Islet precursor cell (in vitro differentiated cells): ENCODE data around the gene TSG101.

Experiments
- DNase-seq: peaks from one replicate; pipeline ENCODE4 v3.0.0-alpha.2; 2018

The TSG101 gene, protein sequence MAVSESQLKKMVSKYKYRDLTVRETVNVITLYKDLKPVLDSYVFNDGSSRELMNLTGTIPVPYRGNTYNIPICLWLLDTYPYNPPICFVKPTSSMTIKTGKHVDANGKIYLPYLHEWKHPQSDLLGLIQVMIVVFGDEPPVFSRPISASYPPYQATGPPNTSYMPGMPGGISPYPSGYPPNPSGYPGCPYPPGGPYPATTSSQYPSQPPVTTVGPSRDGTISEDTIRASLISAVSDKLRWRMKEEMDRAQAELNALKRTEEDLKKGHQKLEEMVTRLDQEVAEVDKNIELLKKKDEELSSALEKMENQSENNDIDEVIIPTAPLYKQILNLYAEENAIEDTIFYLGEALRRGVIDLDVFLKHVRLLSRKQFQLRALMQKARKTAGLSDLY

DNA sequence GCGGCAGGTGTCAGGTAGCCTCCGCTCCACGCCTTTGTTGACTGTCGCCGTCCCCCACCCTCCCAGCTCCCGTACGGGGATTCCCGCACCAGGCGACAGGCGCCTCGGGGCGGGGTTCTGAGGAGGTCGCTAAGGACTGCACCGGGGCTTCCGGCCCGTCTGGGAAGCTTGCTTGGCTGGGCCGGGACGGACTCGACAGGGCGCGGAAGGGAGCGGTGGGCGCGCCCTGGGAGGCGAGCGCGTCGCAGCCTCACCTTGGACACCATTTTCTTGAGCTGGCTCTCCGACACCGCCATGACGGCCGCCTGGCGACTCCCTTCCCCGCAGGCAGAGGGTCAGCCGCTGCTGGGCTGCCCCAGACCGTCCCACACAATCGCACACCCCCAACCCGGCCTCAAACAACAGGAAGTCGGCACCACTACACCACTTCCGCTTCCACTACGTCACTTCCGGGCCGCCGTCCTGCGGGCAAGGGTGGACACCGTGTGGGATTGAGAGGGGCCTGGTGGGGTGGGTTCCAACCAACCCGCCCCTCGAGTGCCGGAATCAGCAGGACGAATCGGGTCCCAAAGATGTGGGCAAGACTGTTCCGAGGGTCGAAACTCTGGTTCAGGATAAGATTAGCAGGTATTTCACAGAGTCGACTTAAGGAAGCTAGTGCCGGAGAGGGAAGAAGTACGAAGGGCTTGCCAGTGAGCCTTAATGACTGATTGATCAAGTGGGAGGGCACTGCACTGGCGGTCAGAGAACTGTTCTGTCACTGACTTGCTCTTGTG, at the start of gene TSG101:
TSS of gene TSG101 (minus strand) at position 422 of the 776 bp plus-strand sequence. CDS start at position 296, 126 bp downstream.
- peak; percentile 98 for DNase-seq

DNA sequence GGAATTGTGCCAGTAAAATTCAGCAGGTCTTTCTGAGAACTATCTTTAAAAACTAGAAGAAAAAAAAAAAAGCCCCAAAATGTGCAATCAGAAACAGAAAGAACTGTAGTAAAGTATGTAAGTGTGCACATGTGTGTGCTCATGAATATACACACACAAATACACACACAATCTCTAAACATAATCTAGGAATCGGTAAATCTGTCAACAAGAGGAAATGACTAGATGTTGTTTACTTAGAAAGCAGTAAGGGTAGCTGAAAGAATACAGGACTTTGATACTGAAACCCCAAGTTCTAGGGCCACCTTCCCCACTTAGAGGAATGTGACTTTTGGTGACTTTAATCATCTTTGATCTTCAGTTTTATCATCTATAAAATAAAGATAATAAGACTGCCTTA, 48.6 kb upstream of the TSG101 start:
- no peak for DNase-seq

DNA sequence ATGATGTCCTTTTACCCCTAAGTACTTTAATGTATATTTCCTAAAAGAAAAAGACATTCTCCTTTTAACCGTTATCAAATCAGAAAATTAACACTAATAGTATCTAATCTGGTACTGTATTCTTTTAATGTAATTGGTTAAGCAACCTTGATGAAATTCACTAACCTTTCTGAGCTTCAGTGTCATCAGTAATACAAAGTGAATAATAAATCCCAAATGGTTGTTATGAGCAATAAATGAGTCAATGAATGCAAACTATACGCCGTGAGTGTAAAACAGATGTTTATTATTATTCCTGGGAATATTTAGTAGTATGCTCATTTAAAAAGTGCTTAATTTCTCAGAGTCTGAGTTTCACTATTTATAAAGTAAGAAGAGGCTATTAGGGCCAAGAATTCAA, 40.3 kb upstream of the TSG101 start:
- no peak for DNase-seq

DNA sequence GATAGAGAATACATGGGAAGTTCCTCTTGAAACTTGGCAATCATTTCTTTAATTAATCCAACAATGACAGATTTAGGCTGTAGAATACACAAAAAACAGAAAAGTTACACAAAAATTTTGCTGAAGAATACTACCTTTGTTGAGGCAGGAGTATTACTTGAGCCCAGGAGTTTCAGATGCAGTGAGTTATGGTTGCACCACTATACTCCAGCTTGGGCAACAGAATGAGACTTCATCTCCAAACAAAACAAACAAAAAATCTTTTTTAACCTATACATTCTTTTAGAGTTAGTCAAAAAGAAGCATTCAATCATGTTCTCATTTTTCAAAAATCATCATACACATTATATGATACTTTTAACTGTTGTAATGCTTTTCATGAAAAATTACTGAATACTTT, 39.7 kb upstream of the TSG101 start:
- no peak for DNase-seq

DNA sequence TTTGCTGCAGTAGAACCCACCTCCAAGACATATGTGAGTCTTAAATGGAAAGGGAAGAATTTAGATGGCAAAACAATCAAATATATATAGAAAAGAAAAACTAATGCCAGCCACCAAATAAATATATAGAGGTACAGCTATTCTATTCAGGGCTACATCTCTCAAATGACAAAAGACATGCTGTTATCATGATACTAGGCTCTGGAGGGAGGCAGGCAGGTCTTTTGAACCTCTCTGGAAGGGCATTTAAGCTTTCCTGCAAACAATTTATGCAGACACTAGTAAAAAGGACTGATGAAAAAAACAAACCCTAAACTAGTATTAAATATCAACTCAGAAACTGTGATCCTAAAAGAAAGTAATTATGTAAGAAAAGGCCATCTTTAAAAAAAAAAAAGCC, 37.4 kb upstream of the TSG101 start:
- no peak for DNase-seq

DNA sequence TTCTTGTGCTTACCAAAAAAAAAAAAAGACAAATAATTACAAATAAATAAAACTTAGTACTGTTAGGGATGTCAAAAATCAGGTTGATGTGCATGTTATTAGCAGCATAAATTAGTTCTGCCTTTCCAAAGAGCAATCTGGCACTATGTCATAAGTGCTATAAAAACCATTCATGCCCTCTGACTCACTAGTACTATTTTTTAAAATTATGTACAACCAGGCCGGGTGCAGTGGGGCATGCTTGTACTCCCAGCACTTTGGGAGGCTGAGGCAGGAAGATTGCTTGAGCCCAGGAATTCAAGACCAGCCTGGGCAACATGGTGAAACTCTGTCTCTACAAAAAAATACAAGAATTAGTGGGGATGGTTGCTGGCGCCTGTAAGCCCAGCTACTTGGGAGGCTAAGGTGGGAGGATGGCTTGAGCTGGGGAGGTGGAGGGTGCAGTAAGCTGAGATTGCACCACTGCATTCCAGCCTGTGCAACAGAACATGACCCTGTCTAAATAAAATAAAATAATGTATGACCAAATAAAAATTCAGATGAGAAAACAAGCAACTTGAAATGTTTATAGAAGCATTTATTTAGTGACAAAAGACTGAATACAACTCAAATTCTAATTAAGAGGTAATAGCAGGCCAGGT, 36.5 kb upstream of the TSG101 start:
- DNase-seq = no peak

DNA sequence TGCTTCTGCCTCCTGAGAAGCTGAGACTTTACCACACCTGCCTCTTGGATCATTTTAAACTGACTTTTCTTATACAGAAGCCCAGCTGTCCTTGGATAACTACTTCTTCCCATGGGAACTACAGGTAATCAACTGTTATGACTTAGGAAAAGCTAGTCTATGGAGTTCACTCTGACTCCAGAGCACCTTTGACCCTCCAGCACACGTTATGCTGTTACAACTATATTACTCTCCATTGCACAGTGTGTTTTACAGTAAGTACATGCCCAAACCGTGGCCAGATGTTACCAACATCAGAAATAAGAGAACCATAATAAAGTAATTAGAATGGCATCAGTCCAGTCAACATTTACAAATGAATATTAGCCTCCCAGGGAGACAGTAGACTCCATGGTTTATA, 21.3 kb upstream of the TSG101 start:
- DNase-seq = no peak

DNA sequence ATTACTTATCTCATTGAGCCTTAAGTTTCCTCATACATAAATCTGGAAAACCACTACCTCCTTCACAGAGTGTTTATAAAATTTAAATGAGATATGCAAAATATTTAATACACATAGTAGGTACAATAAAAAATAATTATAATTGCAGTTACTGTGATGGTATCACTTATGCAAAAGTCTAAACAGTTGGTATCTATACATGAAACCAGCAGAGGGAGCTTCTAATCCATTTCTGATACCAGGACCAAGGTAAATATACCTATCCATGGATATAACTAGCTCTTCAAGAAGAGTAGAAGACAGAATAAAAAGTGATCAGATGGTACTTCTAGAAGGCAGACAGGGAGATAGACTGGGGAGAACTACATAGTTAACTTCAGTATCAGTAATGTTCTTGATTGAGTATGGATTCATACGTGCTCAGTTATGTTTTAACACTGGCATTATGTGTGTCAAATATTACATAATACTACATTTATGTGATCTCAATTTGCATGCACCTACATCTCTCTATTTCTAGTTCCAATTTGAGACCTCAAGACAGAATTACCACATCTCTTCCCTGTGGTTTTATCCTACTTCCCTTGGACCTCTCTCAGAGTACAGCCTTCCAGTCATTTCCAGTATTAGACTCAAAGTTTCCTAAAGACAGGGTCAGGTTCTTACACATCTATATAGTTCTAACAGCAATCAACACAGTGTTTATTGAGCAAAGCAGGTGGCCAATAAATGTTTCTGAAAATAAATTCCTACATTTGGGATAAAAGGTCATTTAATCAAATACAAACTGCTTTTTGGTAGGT, 13.7 kb upstream of the TSG101 start:
- DNase-seq = no peak

DNA sequence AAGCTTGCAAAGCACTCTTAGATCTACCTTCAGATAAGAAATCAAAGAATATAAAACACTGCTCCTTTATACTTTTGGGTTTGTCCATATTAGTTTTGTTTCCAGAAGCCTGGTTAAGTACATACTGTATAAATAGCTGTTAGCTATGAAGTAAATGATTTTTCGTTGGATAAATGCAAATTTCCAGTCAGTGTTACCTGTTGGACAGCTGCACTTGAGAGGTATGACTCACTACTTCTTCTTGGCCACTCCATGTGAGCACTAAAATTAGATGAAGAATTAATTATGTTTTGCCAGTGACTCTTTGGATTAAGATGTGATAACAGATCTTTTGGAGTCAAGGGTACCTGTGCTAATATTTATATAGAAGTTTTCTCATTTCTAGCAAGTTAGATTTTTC, 9.5 kb upstream of the TSG101 start:
- DNase-seq = no peak

DNA sequence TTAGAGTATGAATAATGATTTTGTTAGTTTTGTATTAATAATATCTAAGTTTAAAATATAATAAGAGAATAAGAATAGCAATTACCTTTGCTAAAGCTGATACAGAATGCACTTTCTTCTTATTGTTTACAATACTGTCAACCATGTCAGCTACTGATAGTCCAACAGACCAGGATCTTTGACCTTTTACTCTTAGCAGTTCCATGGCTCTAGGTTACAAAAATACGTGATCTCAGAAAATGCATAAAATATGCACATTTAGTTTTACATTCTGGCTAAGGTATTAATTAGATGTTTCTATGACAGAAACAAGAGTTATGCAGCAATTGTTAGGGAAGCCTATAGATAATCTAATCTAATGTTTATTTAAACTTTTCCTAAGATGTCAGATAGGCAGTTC, 7.5 kb upstream of the TSG101 start:
- no peak for DNase-seq

DNA sequence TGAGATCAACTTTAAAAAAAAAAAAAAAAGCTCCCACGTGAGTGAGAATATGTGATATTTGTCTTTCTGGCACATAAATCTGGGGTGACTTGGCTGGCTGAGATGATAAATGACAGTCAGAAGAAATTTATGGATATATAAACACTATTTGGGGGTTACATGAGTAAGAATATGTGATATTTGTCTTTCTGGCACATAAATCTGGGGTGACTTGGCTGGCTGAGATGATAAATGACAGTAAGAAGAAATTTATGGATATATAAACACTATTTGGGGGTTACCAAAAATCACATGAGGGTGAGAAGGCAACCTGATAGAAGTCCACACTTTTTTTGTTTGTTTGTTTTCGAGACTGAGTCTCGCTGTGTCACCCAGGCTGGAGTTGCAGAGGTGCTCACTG, 6.6 kb upstream of the TSG101 start:
- no peak for DNase-seq

DNA sequence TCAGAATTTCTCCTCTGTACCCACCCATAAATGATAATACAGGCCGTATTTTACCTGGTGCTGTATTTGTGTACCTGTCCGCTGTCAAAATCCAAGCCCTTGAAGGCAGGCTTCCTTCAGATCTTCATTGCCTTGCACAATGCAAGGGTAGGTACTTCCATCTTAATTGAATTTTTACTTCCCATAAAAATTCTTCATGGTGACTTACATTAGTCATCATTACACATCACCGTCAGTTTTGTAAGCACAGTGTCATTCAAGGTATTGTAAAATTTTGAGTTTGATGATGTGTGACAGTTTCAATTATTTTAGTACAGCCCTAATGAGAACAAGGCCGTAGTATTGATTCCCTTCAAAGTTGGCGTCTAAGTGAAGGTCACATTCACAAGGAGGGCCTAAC, 770 bp upstream of the TSG101 start:
- no peak for DNase-seq

DNA sequence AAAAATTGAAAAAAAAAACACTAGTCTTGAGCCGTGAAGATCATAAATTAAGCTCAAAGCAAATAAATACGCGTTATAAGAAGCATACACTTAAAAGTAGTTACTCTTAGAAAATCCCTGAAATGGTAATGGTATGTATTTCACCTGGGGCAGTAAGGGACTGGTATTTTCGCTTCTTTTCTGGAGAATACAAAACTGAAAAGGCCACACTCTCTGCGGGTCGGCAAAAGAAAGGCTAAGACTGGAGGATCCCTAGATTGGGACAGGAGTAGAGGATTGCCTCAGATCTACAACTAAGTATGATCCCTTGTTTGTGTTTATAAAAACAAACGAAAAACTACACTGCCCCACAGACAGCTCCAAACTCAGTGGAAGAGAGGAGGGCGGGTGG, 617 bp downstream of the TSG101 start:
- no peak for DNase-seq

DNA sequence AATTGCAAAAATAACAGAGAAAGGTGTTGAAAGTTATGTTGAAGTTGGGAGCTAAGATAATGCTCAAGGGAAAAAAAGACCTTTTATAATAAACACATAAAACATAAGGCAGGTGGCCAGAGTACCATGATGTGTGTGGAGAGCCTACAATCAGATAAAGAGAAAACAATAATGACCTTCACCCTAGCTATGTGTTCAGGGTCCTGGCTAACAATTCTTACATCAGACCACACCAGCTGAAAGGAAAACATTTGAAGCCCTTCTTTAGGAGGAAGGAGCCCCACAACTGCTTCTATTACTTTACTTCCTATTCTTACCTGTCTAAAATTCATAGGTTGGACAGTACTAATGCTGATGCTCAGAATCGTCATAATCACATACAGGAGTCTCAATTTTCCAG, 2.5 kb downstream of the TSG101 start:
- DNase-seq = no peak

DNA sequence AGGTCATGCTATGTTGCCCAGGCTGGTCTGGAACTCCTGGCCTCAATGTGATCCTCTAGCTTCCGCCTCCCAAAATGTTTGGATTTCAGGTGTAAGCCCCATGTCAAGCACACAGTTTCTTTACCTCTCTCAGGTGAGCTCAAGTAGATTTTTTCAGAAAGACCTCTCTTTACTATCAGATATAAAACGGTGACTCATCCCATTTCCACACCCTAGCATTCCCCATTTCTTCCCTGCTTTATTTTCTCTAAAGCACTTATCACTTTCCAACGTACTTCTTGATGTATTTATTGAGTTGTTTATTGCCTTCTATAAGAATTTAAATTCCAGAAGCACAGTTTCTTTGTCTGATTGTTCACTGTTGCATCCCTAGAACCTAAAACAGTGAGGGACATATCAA, 3.7 kb downstream of the TSG101 start:
- no peak for DNase-seq

DNA sequence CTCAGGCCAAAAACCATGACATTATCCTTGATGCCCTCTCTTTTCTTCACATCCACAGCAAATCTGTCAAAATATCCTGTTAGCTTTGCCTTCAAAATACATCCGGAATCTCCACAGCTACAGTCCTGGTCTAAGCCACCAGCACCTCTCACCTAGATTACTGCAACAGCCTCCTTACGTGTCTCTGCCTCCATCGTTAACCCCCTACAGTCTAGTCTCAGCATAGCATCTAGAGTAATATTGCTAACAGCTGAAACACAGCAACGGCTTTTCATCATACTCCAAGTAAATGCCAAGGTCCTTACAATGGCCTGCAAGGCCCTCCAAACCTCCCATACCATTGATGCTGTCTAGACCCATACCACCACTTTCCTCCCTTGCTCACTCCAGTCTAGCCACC, 4.4 kb downstream of the TSG101 start:
- peak; percentile 52 for DNase-seq

DNA sequence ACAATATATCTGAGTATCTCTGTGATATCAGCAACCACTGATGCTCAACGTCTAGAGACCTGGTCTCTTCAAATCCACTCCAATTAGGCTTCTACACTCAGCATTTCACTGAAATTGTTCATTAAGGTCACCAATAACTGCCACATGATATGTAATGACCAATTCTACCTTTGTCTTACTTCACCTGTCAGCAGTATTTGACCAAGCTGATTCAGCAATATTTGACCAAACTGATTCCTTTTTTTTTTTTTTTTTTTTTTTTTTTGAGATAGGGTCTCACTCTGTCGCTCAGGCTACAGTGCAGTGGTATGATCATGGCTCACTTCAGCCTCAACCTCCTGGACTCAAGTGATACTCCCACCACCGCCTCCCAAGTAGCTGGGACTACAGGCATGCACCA, 5.6 kb downstream of the TSG101 start:
- DNase-seq = no peak

DNA sequence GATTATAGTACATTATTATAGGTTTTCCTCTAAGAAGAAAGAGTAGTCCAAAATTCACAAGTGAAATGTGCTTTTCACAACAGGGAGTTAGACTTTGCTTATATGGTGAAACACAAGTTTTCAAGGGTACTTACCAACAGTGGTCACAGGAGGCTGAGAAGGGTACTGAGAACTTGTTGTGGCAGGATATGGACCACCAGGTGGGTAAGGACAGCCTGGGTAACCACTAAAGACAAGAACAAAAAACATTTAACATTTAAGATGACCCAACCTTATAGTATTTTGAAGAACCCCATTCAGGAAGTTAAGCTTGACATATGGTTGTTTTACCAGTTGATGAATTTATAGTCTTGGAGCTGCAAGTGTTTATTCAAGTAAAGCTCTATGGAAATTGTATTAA, 24.4 kb downstream of the TSG101 start:
- no peak for DNase-seq

DNA sequence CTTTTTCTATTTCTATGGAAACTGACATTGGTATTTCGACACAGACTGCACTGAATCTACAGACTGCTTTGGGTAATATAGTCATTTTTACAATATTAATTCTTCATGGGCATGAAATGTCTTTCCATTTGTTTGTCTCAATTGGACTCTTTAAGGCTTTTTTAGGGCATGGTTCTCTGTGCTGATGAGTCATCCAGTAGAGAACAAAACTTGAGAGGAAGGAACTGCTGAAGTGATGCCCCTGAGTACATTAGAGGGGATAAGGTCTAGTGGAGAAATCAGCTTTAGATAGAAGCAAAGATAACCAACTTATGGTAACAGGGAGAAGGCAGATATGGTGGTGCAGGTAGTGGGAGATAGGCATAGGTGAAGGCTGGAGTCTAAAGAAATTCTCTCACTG, 25.1 kb downstream of the TSG101 start:
- DNase-seq = no peak

DNA sequence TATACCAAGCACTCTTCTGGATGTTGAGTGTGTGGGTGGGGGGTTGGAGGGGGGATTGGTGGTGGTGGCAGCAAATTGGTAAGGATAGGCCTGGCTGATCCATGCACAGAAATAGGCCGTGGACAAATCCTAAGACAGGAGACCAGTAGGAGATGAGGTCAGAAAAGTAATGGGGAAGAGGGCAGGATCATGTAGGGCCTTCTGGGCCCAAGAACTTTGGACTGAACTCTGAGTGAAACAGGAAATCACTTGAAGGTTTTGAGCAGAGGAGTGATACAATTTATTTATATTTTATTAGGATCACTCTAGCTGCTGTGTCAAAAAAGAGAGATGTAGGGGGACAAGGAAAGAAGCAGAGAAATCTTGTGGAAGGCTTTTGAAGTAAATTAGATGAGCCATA, 28.7 kb downstream of the TSG101 start:
- DNase-seq = no peak

DNA sequence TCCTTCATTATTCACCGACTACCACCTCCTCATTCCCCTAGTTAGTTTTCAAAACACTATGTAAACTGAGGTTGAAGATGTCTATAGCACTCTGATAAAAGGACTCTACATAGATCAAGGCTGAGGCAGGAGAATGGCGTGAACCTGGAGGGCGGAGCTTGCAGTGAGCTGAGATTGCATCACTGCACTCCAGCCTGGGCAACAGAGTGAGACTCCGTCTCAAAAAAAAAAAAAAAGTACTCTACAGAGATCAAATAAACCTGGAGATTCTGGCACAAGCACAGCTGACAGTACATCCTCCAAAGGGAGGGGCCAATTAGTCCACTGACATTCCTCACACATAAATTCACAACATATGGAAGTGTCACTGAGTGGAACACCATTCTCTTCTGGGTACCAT, 31.0 kb downstream of the TSG101 start:
- DNase-seq = no peak

DNA sequence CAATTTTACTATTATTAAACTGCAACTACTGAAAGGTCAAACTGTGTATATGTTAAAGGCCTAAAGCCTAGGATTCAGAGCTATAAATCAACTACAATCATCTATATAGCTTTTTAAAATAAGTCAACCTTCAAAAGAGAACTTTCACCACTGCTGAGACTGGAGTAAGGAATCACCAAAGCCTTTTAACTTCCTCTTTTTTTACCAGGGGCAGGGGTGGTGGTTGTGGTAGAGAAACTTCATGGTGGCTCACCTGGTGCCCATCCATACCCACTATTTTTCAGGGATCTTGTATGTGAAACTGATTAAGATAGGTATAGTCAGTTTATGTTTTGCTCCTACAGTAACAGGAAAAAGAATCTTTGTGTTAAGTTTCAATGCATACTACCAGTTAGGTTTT, 31.5 kb downstream of the TSG101 start:
- no peak for DNase-seq

DNA sequence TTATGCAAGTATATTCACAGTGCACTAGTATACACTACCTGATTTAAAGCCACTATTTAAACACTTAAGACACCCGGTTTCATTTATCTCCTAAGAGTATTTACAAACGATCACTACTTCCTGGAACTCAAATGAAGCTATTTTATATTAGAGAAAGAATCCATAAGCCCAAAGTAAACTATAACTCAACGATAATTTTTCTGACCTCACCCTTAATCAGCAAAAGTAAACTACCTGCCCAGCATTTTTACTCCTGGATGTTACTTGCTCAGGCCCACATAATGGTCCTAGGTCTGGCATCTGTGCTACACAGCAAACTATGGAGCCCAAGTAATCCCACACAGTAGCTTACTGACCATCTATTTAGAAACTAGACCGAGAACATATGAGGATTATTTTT, 33.4 kb downstream of the TSG101 start:
- no peak for DNase-seq
